ENCODE measurements around the gene DEPDC4. TPM values are rescaled to one million over a fixed set of nuclear protein-coding genes. Genes with fewer than 3 reads are reported as not detected.

DEPDC4 gene
- total and polyA plus RNA-seq, 10 of the 15 experiments (the other 5 are each of a cell fraction or from before 2014, with no cell fraction given): 1.5 to 4.7 (median 2.2) TPM

DNA sequence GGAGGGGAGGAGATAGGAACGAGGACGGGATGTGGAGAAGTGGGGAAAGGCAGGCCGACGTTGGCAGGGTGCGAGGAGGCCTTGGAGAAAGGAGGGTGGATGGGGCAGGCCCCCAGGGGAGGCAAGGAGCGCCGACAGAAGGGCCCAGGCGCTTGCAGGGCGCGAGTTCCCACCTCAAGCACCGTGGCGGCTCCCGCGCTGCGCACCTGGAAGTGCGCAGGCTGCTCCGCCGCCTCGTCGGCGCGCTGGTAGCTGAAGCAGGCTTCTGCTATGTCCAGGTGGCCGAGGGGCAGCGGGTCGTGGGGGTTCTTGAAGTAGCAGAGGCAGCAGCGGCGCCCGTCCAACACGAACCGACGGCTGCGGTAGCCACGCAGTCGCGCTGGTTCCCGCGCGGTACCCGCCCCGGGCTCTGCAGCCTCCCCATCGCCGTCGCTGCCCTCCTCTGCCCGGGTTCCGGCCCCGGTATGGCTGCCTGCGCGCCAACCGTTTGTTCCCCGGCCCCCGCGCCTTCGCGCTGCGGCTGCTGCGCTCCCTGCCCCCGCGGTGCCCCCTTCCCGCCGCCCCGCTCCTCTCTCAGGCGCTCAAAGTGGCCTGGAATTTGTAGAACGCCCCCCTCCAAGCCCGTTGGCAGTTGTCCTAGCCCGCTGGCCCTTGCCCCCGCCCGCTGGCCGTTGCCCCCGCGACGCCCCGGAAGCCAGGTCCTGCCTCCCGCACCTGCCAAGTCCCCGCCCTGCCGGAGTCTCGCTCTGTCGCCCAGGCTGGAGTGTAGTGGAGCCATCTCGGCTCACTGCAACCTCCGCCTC lies 67.3 kb downstream of the DEPDC4 start (continued):
- TF ChIP-seq ESRRA (IDR thresholded peaks at IDR 0.05; ENCODE audit: low read length): no peak
- TF ChIP-seq BHLHE40 (IDR thresholded peaks at IDR 0.05; ENCODE audit: borderline replicate concordance in 1 of 2, low read depth in 2 of 2, low read length in 1 of 2): peak; percentile 63 to 90; a peak in 3 of 4 replicates
- TF ChIP-seq, protein P1, sequence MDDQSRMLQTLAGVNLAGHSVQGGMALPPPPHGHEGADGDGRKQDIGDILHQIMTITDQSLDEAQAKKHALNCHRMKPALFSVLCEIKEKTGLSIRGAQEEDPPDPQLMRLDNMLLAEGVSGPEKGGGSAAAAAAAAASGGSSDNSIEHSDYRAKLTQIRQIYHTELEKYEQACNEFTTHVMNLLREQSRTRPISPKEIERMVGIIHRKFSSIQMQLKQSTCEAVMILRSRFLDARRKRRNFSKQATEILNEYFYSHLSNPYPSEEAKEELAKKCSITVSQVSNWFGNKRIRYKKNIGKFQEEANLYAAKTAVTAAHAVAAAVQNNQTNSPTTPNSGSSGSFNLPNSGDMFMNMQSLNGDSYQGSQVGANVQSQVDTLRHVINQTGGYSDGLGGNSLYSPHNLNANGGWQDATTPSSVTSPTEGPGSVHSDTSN (IDR thresholded peaks at IDR 0.05; ENCODE audit: insufficient replicate concordance, low read depth, low read length): no peak
- no peak for TF ChIP-seq STAT1 (conservative IDR thresholded peaks at IDR 0.05)
- no peak for TF ChIP-seq RBBP5 (conservative IDR thresholded peaks at IDR 0.05)
- TF ChIP-seq FOXM1 (IDR thresholded peaks at IDR 0.05; ENCODE audit: low read depth, low read length): no peak
- no peak for TF ChIP-seq USF1 (IDR thresholded peaks at IDR 0.05; ENCODE audit: borderline replicate concordance, extremely low read length, insufficient read depth, low read depth, low read length)
- peak; percentile 66; the same call in 1 of the 2 replicates for TF ChIP-seq NR2F1 (conservative IDR thresholded peaks at IDR 0.05)
- TF ChIP-seq MYC (IDR thresholded peaks at IDR 0.05; ENCODE audit: insufficient read depth, insufficient read length, insufficient replicate concordance, low read length, severe bottlenecking): no peak
- TF ChIP-seq, protein P2, sequence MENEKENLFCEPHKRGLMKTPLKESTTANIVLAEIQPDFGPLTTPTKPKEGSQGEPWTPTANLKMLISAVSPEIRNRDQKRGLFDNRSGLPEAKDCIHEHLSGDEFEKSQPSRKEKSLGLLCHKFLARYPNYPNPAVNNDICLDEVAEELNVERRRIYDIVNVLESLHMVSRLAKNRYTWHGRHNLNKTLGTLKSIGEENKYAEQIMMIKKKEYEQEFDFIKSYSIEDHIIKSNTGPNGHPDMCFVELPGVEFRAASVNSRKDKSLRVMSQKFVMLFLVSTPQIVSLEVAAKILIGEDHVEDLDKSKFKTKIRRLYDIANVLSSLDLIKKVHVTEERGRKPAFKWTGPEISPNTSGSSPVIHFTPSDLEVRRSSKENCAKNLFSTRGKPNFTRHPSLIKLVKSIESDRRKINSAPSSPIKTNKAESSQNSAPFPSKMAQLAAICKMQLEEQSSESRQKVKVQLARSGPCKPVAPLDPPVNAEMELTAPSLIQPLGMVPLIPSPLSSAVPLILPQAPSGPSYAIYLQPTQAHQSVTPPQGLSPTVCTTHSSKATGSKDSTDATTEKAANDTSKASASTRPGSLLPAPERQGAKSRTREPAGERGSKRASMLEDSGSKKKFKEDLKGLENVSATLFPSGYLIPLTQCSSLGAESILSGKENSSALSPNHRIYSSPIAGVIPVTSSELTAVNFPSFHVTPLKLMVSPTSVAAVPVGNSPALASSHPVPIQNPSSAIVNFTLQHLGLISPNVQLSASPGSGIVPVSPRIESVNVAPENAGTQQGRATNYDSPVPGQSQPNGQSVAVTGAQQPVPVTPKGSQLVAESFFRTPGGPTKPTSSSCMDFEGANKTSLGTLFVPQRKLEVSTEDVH (IDR thresholded peaks at IDR 0.05; ENCODE audit: low read depth, partially characterized antibody): no peak
- 0 out of 2 replicates have a peak, but pooled peaks have one; percentile 3 for TF ChIP-seq CREB1 (IDR thresholded peaks at IDR 0.05; ENCODE audit: low read depth)
- TF ChIP-seq BCLAF1 (IDR thresholded peaks at IDR 0.05): no peak
- TF ChIP-seq ZBTB33 (IDR thresholded peaks at IDR 0.05): no peak
- no peak for TF ChIP-seq RCOR1 (conservative IDR thresholded peaks at IDR 0.05; ENCODE audit: low read depth, low read length)
- no peak for TF ChIP-seq TAF1 (IDR thresholded peaks at IDR 0.05; ENCODE audit: borderline replicate concordance, low read depth, low read length)
- TF ChIP-seq, protein P3, sequence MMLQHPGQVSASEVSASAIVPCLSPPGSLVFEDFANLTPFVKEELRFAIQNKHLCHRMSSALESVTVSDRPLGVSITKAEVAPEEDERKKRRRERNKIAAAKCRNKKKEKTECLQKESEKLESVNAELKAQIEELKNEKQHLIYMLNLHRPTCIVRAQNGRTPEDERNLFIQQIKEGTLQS (IDR thresholded peaks at IDR 0.05; ENCODE audit: borderline replicate concordance, extremely low read depth, low read depth, low read length): no peak
- peak; percentile 83 for TF ChIP-seq IKZF1 (conservative IDR thresholded peaks at IDR 0.05)
